Suprapubic skin (tissue), 3 donors: ENCODE measurements around the gene PRRC2B.

Experiments
- EP300 ChIP-seq: sonication (generic); formaldehyde crosslinking; IDR thresholded peaks from one replicate; pipeline ENCODE4 v1.6.1; 2017; ENCODE audit warnings: antibody characterized with exemption
- TF ChIP-seq, protein P1 (sequence below), 2 donors: fragments of 200-600 bp in 1 of 2; fragments of 450-650 bp in 1 of 2; sonication (generic) in 1 of 2; IDR thresholded peaks; one replicate each; pipeline ENCODE4 v1.5.1; 2016 to 2019; ENCODE audit warnings: antibody characterized with exemption in 2 of 2, mild to moderate bottlenecking in 1 of 2, moderate library complexity in 1 of 2

GRCh38 chr9:131516100-131516499 is 122.2 kb downstream of the PRRC2B start:
- TF ChIP-seq, protein P1, sequence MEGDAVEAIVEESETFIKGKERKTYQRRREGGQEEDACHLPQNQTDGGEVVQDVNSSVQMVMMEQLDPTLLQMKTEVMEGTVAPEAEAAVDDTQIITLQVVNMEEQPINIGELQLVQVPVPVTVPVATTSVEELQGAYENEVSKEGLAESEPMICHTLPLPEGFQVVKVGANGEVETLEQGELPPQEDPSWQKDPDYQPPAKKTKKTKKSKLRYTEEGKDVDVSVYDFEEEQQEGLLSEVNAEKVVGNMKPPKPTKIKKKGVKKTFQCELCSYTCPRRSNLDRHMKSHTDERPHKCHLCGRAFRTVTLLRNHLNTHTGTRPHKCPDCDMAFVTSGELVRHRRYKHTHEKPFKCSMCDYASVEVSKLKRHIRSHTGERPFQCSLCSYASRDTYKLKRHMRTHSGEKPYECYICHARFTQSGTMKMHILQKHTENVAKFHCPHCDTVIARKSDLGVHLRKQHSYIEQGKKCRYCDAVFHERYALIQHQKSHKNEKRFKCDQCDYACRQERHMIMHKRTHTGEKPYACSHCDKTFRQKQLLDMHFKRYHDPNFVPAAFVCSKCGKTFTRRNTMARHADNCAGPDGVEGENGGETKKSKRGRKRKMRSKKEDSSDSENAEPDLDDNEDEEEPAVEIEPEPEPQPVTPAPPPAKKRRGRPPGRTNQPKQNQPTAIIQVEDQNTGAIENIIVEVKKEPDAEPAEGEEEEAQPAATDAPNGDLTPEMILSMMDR (IDR thresholded peaks at IDR 0.05), result no peak
- TF ChIP-seq EP300, result no peak
